ENCODE results near the gene NINL.
"Not testable (repeated sequence)": the region's sequence is repeated elsewhere in the genome, so short reads cannot be mapped to it uniquely, and the experiment has no call there.

NINL gene

DNA sequence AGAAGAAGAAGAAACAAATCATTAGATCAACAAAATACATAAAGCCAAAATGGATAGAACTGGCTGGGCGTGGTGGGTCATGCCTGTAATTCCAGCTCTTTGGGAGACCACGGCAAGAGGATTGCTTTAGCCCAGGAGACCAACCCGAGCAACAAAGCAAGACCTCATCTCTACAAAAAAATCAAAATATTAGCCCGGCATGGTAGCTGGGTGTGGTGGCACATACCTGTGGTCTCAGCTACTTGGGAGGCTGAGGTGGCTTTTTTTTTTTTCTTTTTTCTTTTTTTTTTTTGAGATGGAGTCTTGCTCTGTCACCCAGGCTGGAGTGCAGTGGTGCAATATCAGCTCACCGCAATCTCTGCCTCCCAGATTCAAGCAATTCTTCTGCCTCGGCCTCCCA, 21.5 kb downstream of the NINL start:
- H3K4me3 ChIP-seq (ENCODE audit: low read length) = no peak overlapping the region
- no peaks in the 10 kb centered on the region for H3K4me1 ChIP-seq (ENCODE audit: insufficient read depth, low read length)
- peaks cover 10% of the 10 kb centered on the region for H3K9me3 ChIP-seq (ENCODE audit: low read length)
- H3K36me3 ChIP-seq (ENCODE audit: insufficient read depth, low read length) = peaks cover 11% of the 10 kb centered on the region
- H3K27me3 ChIP-seq (ENCODE audit: insufficient read depth, low read length) = no peaks in the 10 kb centered on the region
- H2AFZ ChIP-seq (ENCODE audit: low read depth, low read length) = no peak overlapping the region

DNA sequence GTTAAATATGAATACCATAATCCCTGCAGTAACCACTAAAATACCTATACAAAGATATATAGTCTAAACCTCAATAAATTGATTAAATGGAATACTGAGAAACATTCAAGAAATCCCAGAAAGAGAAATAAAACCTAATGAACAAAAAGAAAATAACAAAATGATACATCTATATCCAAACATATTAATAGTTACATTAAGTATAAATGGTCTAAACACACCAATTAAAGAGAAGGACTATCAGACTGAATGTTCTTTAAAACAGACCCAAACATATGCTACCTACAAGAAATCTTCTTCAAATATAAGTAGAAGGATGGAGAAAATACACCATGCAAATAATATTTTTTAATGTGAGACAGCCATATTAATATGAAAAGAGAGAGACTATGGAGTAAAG, 22.0 kb downstream of the NINL start:
- peaks cover 10% of the 10 kb centered on the region for H3K9me3 ChIP-seq (ENCODE audit: low read length)
- H2AFZ ChIP-seq (ENCODE audit: low read depth, low read length) = no peak overlapping the region
- H3K36me3 ChIP-seq (ENCODE audit: insufficient read depth, low read length) = peaks cover 8% of the 10 kb centered on the region
- no peak overlapping the region for H3K4me3 ChIP-seq (ENCODE audit: low read length)
- H3K27me3 ChIP-seq (ENCODE audit: insufficient read depth, low read length) = no peaks in the 10 kb centered on the region
- H3K4me1 ChIP-seq (ENCODE audit: insufficient read depth, low read length) = no peaks in the 10 kb centered on the region

DNA sequence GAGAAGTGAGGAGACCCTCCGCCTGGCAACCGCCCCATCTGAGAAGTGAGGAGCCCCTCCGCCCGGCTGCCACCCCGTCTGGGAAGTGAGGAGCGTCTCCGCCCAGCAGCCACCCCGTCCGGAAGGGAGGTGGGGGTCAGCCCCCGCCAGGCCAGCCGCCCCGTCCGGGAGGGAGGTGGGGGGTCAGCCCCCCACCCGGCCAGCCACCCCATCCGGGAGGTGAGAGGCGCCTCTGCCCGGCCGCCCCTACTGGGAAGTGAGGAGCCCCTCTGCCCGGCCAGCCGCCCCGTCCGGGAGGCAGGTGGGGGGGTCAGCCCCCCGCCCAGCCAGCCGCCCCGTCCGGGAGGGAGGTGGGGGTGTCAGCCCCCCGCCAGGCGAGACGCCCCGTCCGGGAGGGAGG, 23.6 kb downstream of the NINL start:
- H3K4me3 ChIP-seq (ENCODE audit: low read length); H3K27me3 ChIP-seq (ENCODE audit: insufficient read depth, low read length); H3K4me1 ChIP-seq (ENCODE audit: insufficient read depth, low read length); H2AFZ ChIP-seq (ENCODE audit: low read depth, low read length); H3K36me3 ChIP-seq (ENCODE audit: insufficient read depth, low read length): not testable (repeated sequence)
- H3K9me3 ChIP-seq (ENCODE audit: low read length) = peaks cover 10% of the 10 kb centered on the region

DNA sequence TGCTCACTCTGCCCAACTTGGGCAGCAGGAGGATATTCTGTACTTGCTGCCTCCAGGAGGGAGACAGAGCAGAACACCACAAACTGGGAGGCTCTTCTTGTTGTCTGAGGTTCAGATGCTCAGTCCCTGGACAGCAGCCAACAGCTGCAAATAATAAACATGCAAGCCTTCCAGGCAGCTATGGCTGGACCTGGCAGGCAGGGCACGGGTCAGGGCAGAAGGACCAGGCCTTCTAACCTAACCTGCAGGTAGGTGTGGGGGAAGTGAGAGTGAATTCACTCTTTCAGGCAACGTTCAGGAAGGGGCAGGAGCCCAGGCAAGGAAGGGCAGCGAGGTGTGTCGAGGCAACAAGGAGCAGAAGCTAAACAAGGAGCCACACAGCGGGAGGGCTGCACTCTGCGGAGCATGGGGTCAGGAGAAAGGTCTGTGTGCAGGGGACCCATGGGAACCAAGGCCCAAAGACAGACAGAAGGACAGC, 31.5 kb downstream of the NINL start:
- Histone ChIP-seq H3K9me3 (ENCODE audit: low read length) (no peaks in the 10 kb centered on the region), H2AFZ (ENCODE audit: low read depth, low read length) (no peak overlapping the region)

DNA sequence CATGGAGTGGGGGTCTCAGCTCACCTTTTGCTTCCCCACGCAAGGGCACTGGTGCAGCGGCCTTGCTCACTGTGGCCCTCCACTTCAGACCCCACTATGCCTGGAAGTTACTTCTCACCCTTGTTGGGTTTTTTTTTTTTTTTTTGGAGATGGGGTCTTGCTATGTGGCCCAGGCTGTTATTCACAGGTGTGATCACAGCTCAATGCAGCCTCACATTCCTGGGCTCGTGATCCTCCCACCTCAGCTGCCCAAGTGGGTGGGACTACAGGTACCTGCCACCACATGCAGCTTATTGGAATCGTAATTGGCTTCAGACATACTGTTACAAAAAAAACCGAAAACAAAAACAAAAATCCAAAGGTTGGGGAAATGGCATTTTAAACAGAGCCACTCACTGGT, 32.4 kb downstream of the NINL start:
- Histone ChIP-seq H3K9me3 (ENCODE audit: low read length) (no peaks in the 10 kb centered on the region), H2AFZ (ENCODE audit: low read depth, low read length) (no peak overlapping the region), H3K36me3 (ENCODE audit: insufficient read depth, low read length) (no peaks in the 10 kb centered on the region), H3K4me1 (ENCODE audit: insufficient read depth, low read length) (peaks cover 18% of the 10 kb centered on the region), H3K4me3 (ENCODE audit: low read length) (no peak overlapping the region), H3K27me3 (ENCODE audit: insufficient read depth, low read length) (no peaks in the 10 kb centered on the region)

More for the DNA sequence above, 31.5 kb downstream of the NINL start:
- no peaks in the 10 kb centered on the region for H3K36me3 ChIP-seq (ENCODE audit: insufficient read depth, low read length)
- no peaks in the 10 kb centered on the region for H3K27me3 ChIP-seq (ENCODE audit: insufficient read depth, low read length)
- no peak overlapping the region for H3K4me3 ChIP-seq (ENCODE audit: low read length)
- H3K4me1 ChIP-seq (ENCODE audit: insufficient read depth, low read length) = peaks cover 18% of the 10 kb centered on the region

DNA sequence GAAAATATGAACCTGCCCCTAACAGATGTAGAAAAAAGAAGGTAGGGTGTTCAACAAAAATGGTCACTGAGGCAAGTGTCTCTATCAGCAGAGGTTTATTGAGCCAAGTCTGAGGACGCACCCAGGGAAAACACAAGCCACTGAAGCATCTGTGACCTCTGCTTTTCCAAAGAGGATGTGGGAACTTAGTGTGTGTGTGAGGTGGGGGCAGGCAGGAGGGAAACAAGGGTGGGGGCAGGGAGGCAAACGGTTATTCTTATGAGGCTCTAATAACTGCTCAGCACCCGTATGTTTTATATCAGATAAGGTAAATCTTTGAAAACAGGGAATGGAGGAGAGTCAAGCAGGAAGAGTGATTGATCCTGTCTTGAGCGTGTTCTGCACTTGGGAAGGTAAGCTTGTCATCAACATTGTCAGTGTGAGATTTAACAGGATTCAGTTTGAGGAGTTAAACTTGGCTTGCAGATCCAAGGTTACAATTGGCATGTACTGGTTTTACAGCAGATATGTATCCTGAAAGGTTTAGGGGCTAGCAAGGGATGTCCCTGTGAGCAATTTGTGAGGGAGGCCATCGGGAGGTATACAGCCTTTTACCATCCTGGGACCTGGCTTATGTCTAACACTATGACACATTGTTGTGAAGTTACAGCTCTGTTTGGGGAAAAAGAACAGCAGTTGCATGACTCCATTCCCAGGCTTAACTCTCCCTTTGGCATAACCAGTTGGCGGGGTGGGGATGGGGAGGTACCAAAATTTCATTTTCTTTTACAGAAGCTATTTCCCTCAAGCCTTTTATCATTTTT, 33.7 kb downstream of the NINL start:
- Histone ChIP-seq H2AFZ (ENCODE audit: low read depth, low read length) (no peak overlapping the region), H3K4me1 (ENCODE audit: insufficient read depth, low read length) (peaks cover 18% of the 10 kb centered on the region), H3K4me3 (ENCODE audit: low read length) (no peak overlapping the region), H3K9me3 (ENCODE audit: low read length) (no peaks in the 10 kb centered on the region), H3K27me3 (ENCODE audit: insufficient read depth, low read length) (no peaks in the 10 kb centered on the region), H3K36me3 (ENCODE audit: insufficient read depth, low read length) (no peaks in the 10 kb centered on the region)

DNA sequence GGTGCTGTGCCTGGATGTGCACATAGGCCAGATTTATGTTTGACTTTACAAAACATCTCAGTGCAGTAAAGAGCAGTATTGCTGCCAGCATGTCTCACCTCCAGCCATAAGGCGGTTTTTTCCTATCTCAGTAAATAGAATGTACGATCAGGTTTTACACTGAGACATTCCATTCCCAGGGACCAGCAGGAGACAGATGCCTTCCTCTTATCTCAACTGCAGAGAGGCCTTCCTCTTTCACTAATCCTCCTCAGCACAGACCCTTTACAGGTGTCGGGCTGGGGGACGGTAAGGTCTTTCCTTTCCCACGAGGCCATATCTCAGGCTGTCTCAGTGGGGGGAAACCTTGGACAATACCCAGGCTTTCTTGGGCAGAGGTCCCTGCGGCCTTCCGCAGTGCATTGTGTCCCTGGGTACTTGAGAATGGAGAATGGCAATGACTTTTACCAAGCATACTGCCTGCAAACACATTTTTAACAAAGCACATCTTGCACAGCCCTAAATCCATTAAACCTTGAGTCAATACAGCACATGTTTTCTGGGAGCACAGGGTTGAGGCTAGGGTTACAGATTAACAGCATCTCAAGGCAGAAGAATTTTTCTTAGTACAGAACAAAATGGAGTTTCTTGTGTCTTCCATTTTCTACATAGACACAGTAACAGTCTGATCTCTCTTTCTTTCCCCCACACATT, 34.5 kb downstream of the NINL start:
- not testable (repeated sequence) for H3K4me3 ChIP-seq (ENCODE audit: low read length); H2AFZ ChIP-seq (ENCODE audit: low read depth, low read length); H3K9me3 ChIP-seq (ENCODE audit: low read length); H3K27me3 ChIP-seq (ENCODE audit: insufficient read depth, low read length); H3K36me3 ChIP-seq (ENCODE audit: insufficient read depth, low read length)
- H3K4me1 ChIP-seq (ENCODE audit: insufficient read depth, low read length) = peaks cover 18% of the 10 kb centered on the region

DNA sequence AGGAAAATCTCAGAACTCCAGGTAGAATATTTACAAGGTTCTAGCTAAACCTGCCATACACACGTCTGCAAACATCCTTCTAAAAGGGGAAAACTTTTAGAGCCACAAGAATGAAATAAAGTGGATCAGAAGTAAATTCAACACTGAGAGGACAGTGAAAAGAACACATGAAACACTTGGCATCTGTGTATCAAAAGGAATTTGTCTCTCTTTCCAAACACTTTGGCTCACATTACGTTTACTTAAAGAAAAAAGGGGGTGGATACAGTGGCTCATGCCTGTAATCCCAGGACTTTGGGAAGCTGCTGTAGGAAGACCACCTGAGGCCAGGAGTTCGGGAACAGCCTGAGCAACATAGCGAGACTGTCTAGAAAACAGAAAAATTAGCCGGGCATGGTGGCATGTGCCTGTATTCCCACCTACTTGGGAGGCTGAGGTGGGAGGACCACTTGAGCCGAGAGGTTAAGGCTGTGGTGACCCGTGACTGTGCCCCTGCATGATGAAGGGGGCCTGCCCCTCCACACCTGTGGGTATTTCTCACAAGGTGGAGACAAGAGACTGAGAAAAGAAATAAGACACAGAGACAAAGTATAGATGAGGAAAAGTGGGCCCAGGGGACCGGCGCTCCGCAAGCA, 35.4 kb downstream of the NINL start:
- no peak overlapping the region for H3K4me3 ChIP-seq (ENCODE audit: low read length)
- H3K27me3 ChIP-seq (ENCODE audit: insufficient read depth, low read length) = no peaks in the 10 kb centered on the region
- H3K36me3 ChIP-seq (ENCODE audit: insufficient read depth, low read length) = no peaks in the 10 kb centered on the region
- no peak overlapping the region for H2AFZ ChIP-seq (ENCODE audit: low read depth, low read length)
- peaks cover 25% of the 10 kb centered on the region for H3K4me1 ChIP-seq (ENCODE audit: insufficient read depth, low read length)
- H3K9me3 ChIP-seq (ENCODE audit: low read length) = no peaks in the 10 kb centered on the region

DNA sequence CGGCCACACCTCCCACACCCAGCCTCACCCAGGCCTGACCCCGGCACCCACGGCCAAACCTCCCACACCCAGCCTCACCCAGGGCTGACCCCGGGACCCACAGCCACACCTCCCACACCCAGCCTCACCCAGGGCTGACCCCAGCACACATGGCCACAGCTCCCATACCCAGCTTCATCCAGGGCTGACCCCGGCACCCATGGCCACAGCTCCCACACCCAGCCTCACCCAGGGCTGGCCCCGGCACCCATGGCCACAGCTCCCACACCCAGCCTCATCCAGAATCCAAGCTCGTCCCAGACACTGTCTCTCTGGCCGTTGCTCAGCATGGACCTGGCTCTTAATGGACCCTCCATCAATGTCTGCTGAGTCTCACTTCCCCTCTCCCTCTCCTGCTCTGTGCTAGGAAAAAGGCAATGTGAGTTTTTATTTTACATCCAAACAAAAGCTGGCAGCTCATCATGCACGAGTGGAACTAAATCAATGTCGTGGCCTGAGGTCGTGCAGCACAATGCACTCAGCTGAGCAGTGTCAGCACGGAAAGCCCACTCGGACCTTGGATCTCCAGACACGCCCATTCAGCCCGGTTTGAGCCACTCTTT, 36.1 kb downstream of the NINL start:
- H3K4me3 ChIP-seq (ENCODE audit: low read length) = no peak overlapping the region
- H3K27me3 ChIP-seq (ENCODE audit: insufficient read depth, low read length) = no peaks in the 10 kb centered on the region

DNA sequence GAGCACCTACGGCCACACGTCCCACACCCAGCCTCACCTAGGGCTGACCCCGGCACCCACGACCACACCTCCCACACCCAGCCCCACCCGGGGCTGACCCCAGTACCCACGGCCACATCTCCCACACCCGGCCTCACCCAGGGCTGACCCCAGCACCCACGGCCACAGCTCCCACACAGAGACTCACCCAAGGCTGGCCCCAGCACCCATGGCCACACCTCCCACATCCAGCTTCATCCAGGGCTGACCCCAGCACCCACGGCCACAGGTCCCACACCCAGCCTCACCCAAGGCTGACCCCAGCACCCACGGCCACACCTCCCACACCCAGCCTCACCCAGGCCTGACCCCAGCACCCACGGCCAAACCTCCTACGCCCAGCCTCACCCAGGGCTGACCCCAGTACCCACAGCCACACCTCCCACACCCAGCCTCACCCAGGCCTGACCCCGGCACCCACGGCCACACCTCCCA, 36.7 kb downstream of the NINL start:
- no peaks in the 10 kb centered on the region for H3K27me3 ChIP-seq (ENCODE audit: insufficient read depth, low read length)
- no peaks in the 10 kb centered on the region for H3K36me3 ChIP-seq (ENCODE audit: insufficient read depth, low read length)
- H3K9me3 ChIP-seq (ENCODE audit: low read length) = no peaks in the 10 kb centered on the region
- peaks cover 32% of the 10 kb centered on the region for H3K4me1 ChIP-seq (ENCODE audit: insufficient read depth, low read length)
- no peak overlapping the region for H2AFZ ChIP-seq (ENCODE audit: low read depth, low read length)
- H3K4me3 ChIP-seq (ENCODE audit: low read length) = no peak overlapping the region

More for the DNA sequence above, 36.1 kb downstream of the NINL start:
- Histone ChIP-seq H3K4me1 (ENCODE audit: insufficient read depth, low read length) (peaks cover 32% of the 10 kb centered on the region), H3K36me3 (ENCODE audit: insufficient read depth, low read length) (no peaks in the 10 kb centered on the region), H3K9me3 (ENCODE audit: low read length) (no peaks in the 10 kb centered on the region), H2AFZ (ENCODE audit: low read depth, low read length) (no peak overlapping the region)

DNA sequence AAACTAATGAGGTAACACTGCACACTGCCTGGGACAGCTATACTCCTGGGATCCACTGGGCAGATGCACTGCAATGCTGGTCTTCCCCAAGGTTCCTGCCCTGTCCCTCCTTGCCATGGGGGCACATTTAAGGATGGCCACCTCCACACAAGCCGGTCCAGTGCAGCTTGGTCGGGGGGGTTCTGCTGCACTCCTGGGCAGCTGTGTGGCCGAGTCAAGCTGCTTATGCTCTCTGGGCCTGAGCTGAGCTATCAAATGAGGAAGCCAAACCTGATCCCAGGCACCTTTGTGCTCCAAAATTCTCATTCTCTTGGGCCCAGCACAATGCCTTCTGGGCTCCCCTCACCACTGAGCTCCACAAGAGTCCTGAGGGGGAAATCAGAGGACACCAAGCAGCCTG, 37.3 kb downstream of the NINL start:
- Histone ChIP-seq H3K4me3 (ENCODE audit: low read length) (no peak overlapping the region), H3K27me3 (ENCODE audit: insufficient read depth, low read length) (no peaks in the 10 kb centered on the region), H2AFZ (ENCODE audit: low read depth, low read length) (no peak overlapping the region), H3K36me3 (ENCODE audit: insufficient read depth, low read length) (no peaks in the 10 kb centered on the region), H3K9me3 (ENCODE audit: low read length) (no peaks in the 10 kb centered on the region), H3K4me1 (ENCODE audit: insufficient read depth, low read length) (peaks cover 32% of the 10 kb centered on the region)

DNA sequence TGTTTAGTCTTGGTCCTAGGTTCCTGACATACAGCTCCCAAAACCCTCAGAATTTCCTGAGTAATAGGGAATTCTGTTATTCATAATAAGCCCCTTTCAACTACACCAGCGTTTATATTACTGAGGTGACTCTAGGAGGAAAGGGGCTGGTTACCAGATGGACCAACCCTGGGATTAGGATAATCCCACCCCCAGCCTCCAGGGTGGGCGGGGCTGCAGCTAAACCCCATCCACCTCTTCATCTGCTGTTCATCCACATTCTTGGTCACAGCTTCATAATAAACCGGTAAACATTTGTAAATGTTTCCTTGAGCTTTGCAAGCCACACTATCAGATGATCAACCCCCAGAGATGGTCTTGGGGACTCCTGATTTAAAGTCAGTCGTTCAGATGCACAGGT, 38.3 kb downstream of the NINL start:
- no peaks in the 10 kb centered on the region for H3K36me3 ChIP-seq (ENCODE audit: insufficient read depth, low read length)
- H3K9me3 ChIP-seq (ENCODE audit: low read length) = no peaks in the 10 kb centered on the region
- H2AFZ ChIP-seq (ENCODE audit: low read depth, low read length) = no peak overlapping the region
- no peaks in the 10 kb centered on the region for H3K27me3 ChIP-seq (ENCODE audit: insufficient read depth, low read length)
- no peak overlapping the region for H3K4me3 ChIP-seq (ENCODE audit: low read length)
- H3K4me1 ChIP-seq (ENCODE audit: insufficient read depth, low read length) = peaks cover 32% of the 10 kb centered on the region

DNA sequence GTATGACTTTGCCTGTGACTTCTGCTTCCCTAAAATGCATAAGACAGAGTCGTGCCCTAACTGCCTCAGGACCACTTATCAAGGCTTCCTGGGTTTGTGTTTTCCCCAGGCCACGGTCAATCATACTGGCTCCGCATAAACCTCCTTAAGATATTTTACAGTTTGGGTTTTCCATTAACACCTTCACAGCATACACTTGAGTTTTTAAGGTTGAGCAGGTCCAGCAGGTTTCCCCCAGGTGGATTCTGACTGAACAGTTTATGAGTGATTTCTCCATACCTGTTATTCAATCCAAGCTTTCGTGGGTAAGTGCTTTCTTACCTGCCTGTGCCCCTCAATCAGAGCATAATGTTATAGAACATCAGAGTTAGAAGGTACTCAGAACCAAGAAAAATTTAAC, 39.3 kb downstream of the NINL start:
- no peak overlapping the region for H3K4me3 ChIP-seq (ENCODE audit: low read length)
- no peaks in the 10 kb centered on the region for H3K9me3 ChIP-seq (ENCODE audit: low read length)
- no peaks in the 10 kb centered on the region for H3K27me3 ChIP-seq (ENCODE audit: insufficient read depth, low read length)
- H2AFZ ChIP-seq (ENCODE audit: low read depth, low read length) = no peak overlapping the region
- peaks cover 28% of the 10 kb centered on the region for H3K4me1 ChIP-seq (ENCODE audit: insufficient read depth, low read length)
- H3K36me3 ChIP-seq (ENCODE audit: insufficient read depth, low read length) = no peaks in the 10 kb centered on the region

Data from neuron (in vitro differentiated cells).